SK-N-SH (cell line): ENCODE results near the gene AK4.

Experiments
- CHD2 ChIP-seq: fragments of 150-350 bp; IDR thresholded peaks from 2 replicates; pipeline ENCODE4 v1.6.1; 2018; ENCODE audit warnings: low read length; ENCODE audit not compliant: partially characterized antibody
- CTCF ChIP-seq: fragments of 200-600 bp; sonication (generic); IDR thresholded peaks from 2 replicates; pipeline ENCODE4 v1.6.1; 2017; ENCODE audit warnings: antibody characterized with exemption, mild to moderate bottlenecking, moderate library complexity
- ELF1 ChIP-seq: IDR thresholded peaks from 2 replicates; pipeline ENCODE4 v1.4.0; 2012
- MAX ChIP-seq: IDR thresholded peaks from 2 replicates; pipeline ENCODE4 v1.4.0; 2012; ENCODE audit warnings: low read depth
- MXI1 ChIP-seq: IDR thresholded peaks from 2 replicates; pipeline ENCODE4 v1.6.1; 2012; ENCODE audit warnings: mild to moderate bottlenecking, low read depth, low read length, improper control_type of control experiment
- NFIC ChIP-seq: IDR thresholded peaks from 2 replicates; pipeline ENCODE4 v1.4.0; 2012; ENCODE audit warnings: borderline replicate concordance
- PBX3 ChIP-seq: IDR thresholded peaks from 2 replicates; pipeline ENCODE4; 2012
- POLR2AphosphoS5 ChIP-seq: IDR thresholded peaks from 2 replicates; pipeline ENCODE4 v1.6.1; 2012; ENCODE audit warnings: low read depth, low read length
- RAD21 ChIP-seq: IDR thresholded peaks from 2 replicates; pipeline ENCODE4 v1.6.1; 2012; ENCODE audit warnings: mild to moderate bottlenecking, low read length
- SIN3A ChIP-seq: IDR thresholded peaks from 2 replicates; pipeline ENCODE4 v1.6.1; 2012; ENCODE audit warnings: low read depth, mild to moderate bottlenecking, low read length, moderate library complexity, borderline replicate concordance
- TAF1 ChIP-seq: IDR thresholded peaks from 2 replicates; pipeline ENCODE4 v1.6.1; 2012; ENCODE audit warnings: low read depth, mild to moderate bottlenecking, low read length, moderate library complexity, borderline replicate concordance
- TEAD4 ChIP-seq: IDR thresholded peaks from 2 replicates; pipeline ENCODE4 v1.4.0; 2012; ENCODE audit warnings: mild to moderate bottlenecking, borderline replicate concordance; ENCODE audit not compliant: insufficient read depth
- YY1 ChIP-seq: IDR thresholded peaks from 2 replicates; pipeline ENCODE4 v1.4.0; 2012; ENCODE audit warnings: low read depth, mild to moderate bottlenecking

DNA sequence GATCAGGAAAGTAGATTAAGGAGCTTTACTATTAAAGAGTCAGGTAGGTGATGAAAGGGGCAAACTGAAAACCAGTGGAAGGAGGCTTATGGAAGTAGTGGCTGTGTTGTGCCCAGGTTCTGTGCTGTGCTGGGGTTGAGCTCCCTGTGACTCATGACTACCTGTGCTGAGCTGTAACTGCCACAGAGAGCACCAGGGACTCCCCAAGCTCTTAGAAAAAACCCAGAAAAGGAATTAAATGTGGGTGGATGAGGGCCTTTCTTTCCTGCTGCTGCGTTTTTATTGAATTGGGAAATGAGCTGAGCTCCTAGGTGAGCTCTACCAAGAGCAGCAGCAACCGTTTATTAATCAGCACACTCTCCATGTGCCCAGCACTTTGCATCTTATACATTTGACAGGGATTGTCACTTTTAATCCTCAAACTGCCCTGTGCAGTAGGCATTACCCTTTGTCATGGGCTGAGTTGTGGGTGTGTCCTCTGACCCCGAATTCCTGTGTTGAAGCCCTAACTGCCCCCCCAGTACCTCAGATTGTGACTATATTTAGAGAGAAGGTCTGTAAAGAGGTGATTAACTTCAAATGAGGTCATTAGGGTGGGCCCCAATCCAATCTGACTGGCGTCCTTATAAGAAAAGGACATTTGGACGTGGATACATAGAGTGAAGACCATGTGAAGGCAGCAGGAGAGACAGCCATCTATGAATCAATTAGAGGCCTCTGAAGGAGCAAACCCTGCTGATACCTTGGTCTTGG lies 65.4 kb downstream of the AK4 start:
- TF ChIP-seq CTCF (no peak), TEAD4 (no peak), MAX (no peak), ELF1 (no peak), POLR2AphosphoS5 (no peak), PBX3 (no peak), TAF1 (no peak), CHD2 (no peak), YY1 (no peak), SIN3A (no peak), MXI1 (no peak), NFIC (no peak), RAD21 (no peak)
